Epidermal melanocyte (primary cell): ENCODE measurements around the gene MMS22L.
"Not testable (repeated sequence)": the region's sequence is repeated elsewhere in the genome, so short reads cannot be mapped to it uniquely, and the experiment has no call there.

Source experiments
- DNase-seq: peaks from one replicate; pipeline ENCODE4 v3.0.0; 2011; ENCODE audit warnings: low spot score; ENCODE audit not compliant: insufficient read length

The MMS22L gene

DNA sequence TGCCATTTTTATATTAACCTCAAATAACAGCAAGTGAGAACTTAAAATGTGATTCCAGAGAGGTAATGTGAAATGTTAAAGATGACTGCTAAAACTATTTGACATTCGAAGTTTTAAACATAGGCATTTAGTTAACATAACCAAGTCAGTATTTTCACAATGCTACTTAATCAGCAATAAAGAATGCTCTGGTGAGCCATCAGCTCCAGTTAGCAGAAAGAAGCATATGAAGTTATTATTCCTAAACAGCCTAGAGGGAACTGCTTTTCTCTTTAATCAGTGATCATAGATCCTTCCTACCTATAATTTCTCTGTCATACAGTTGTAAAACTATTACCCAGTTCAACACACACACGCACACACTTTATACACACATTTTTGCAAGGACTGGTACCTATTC is 60.1 kb downstream of the MMS22L start:
- DNase-seq = no peak

- DNase-seq = no peak
Observed at GRCh38 chr6:97218912-97219311, 64.1 kb downstream of the MMS22L start.

GRCh38 chr6:97215157-97215769 is 67.8 kb downstream of the MMS22L start:
- peak; percentile 21 for DNase-seq

- no peak for DNase-seq
Observed at GRCh38 chr6:97214671-97215070, 68.3 kb downstream of the MMS22L start.

DNA sequence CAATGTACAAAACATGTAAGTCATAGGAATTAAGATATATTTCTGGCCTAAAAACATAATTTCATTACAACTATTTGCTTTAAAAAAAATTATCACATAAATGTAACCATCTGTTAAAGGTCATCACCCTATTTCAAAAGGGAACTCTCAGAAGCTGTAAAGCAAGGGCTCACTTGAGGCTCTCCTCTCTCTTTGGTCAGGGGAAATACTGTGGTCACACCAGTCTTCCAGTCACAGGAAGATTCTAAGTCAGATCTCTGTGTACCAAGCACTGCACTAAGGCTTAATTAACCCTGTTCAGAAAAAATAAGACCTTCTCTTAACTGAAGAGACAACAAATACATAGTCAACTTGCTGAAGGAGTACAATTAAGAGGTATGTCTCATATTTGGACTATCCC is 75.6 kb downstream of the MMS22L start:
- DNase-seq = no peak

DNA sequence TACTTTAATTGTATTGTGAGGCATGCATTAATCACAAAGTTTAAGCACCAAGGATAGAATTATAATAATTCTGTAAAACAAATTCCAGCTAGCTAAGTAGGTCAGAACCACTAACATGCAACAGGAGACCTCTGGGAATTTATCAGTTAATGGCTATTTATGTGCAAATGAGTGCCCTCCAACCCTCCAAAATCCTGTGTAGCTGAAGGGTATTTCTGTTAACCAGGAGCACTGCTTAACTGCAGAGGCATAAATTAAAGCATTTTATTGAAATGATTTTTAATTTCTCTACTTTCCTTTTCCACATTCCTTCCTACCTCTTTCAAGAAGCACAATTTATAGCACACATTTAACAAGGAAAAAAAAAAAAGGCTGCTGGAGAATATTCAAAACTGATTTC is 77.0 kb downstream of the MMS22L start:
- no peak for DNase-seq

- no peak for DNase-seq
Observed at GRCh38 chr6:97203343-97203742, 79.7 kb downstream of the MMS22L start.

DNA sequence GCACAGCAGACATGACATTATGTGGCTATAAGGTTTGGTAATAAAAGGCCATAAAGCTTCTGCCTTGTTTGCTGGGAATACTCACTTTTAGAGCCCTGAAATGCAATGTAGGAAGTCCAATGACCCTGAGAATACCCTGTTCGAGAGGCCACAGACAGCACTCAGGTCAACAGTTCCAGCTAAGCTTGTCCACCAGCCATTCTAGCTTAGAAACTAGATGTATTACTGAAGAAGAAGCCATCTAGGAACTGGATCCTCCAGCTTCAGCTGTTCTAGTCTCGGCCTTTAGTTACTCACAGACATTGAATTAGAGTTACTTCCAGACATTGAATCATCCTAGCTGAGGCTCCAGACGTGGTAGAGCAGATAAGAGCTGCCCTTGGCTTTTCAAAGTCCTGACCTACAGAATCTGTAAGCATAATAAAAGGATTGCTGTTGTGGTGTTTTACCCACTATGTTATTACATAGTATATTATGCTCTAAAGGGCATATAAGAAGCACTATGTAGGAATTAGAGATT is 84.9 kb downstream of the MMS22L start:
- no peak for DNase-seq

GRCh38 chr6:97195117-97195516 is 87.9 kb downstream of the MMS22L start:
- DNase-seq = no peak

DNA sequence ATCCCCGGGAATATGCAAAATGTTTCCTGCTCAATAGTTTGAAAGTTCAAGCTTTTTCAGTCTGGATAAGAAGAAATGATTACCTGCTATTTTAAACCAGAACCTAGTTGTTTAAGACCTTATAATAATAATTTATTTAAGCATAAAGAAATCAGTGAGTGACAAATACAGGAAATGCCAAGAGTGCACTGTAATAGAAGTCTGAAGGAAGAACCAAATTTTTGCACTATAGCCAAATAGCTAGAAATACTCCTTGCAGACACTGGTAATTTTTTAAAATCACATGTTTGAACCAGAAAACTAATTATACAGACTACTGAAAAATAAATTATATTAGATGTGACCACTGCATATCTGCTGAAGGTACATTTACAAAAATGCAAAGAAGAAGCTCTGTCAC is 93.2 kb downstream of the MMS22L start:
- DNase-seq = no peak

DNA sequence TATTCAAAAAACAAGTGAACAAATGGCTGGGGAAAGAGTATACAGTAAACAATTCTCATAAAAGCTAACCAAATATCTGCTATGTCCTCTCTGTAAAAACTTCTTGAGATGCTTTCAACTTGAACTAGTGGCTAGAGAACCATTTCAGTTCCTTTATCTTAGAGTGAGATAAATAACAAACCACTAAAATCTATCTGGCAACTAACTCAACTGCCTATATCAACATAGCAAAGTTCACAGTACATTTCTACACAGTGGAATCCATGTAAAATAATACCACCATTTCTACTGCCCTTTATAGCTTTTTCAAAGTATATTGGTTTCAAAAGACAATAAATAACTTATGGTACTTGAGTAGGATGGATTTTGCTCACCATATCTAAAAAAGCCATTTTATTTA is 95.1 kb downstream of the MMS22L start:
- no peak for DNase-seq

DNA sequence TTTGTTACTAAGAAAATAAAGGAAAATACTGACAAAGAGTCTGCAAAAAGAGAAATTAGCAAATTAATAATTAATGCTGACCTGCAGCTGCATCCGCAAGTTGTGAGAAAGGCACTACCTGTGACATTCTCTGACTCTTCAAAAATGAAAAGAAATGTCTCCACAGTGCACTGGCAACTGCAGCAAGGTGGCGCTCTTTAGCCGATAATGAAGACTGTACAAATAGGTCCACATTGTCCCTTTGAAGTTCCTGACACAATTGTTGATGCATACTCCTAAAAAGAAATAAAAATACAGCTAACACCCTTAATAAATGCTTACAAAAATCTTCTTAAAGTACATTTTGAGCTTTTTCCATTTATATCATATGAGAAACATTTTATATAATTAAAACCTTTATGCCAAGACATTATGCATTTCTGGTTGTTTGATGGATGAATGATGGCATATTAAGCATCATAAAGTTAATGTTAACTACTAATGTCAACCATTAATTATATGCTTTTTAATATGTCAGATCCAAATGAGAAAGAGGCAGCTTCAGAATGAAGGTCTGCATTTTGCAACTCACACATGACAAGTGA is 96.5 kb downstream of the MMS22L start:
- peak; percentile 43 for DNase-seq

GRCh38 chr6:97177905-97178304 is 105.1 kb downstream of the MMS22L start:
- DNase-seq = no peak

DNA sequence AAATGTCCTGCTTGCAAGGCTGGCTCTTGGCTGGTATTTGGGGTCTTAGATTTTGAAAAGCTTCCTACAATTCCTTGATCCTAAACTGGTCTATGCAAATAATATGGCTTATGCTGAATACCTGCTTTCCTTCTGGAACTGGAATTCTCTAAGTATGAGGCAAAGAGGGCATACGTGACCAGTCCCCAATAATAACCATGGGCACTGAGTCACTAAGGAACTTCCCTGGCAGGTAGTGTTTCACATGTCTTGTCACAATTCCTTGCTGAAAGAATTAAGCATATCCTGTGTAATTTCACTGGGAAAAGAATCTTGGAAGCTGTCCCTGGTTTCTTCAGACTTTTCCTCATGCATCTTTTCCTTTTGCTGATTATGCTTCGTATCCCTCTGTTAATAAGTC is 106.5 kb downstream of the MMS22L start:
- DNase-seq = no peak

GRCh38 chr6:97175806-97176205 is 107.2 kb downstream of the MMS22L start:
- DNase-seq = no peak

GRCh38 chr6:97174471-97174870 is 108.5 kb downstream of the MMS22L start:
- DNase-seq = no peak

GRCh38 chr6:97160280-97160679 is 122.7 kb downstream of the MMS22L start:
- no peak for DNase-seq

DNA sequence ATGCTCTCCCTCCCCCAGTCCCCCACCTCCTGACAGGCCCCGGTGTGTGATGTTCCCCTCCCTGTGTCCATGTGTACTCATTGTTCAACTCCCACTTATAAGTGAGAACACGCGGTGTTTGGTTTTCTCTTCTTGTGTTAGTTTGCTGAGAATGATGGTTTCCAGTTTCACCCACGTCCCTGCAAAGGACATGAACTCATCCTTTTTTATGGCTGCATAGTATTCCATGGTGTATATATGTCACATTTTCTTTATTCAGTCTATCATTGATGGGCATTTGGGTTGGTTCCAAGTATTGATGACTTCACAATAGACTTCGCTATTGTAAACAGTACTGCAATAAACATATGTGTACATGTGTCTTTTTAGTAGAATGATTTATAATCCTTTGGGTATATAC is 127.6 kb downstream of the MMS22L start:
- DNase-seq = not testable (repeated sequence)

- DNase-seq = no peak
Observed at GRCh38 chr6:97154015-97154414, 129.0 kb downstream of the MMS22L start.

DNA sequence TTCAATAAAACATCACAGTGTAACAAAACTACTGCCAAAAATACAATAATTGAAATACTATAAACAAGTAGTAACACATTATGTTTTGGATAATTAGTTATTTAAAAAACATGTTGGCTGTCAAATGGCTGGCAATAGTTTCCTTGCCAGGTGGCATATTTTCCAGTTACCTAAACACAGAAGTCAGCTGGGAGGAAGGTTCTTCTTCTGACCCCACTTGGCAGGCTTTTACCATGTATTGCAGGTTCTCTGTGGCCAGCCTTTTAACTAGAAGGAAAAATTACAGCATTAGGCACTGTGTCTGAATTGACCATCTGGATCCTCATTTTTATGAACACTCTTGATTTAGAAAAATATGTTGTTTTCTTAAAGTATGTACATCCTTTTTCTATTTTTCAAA is 131.4 kb downstream of the MMS22L start:
- no peak for DNase-seq

- DNase-seq = no peak
Observed at GRCh38 chr6:97150932-97151331, 132.1 kb downstream of the MMS22L start.

GRCh38 chr6:97147421-97147820 is 135.6 kb downstream of the MMS22L start:
- DNase-seq = no peak

DNA sequence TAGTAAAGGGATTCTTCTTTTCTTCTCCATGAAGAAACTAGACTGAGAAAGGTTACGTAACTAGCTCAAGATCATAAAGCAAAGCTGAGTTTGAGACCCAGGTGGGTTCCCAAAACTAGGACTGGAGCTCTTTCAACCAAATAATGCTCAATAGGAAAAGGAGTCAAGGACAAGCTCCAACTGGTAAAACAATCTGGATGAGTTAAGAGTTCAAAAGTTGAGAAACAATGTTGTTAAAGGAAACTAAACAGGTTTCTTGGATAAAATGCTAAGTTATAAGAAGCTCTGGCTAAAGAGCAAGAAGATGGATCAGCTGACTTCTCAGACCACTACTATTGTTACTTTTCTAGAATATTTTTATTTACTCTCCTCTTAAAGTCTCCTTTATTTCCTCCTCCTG is 137.3 kb downstream of the MMS22L start:
- no peak for DNase-seq
